Loucy (cell line): Measurements from ENCODE around the gene ZNF354B.

ENCODE experiments used
- H2AFZ ChIP-seq: fragments of 200-600 bp; sonication (generic); 2 replicates; pipeline ENCODE4 v1.6.0; 2016; ENCODE audit warnings: antibody characterized with exemption, mild to moderate bottlenecking, low read length, moderate library complexity
- H3F3A ChIP-seq: fragments of 200-600 bp; 2 replicates; pipeline ENCODE4 v1.6.0; 2016; ENCODE audit warnings: antibody characterized with exemption, low read depth, mild to moderate bottlenecking
- H3K27me3 ChIP-seq: fragments of 200-600 bp; sonication (generic); 2 replicates; pipeline ENCODE4 v1.6.1; 2014; ENCODE audit warnings: low read length, mild to moderate bottlenecking; ENCODE audit not compliant: insufficient read depth, poor library complexity, severe bottlenecking
- H3K36me3 ChIP-seq: fragments of 200-600 bp; sonication (generic); 2 replicates; pipeline ENCODE4 v1.6.1; 2016; ENCODE audit warnings: low read length; ENCODE audit not compliant: insufficient read depth
- H3K4me1 ChIP-seq: fragments of 200-600 bp; sonication (generic); 2 replicates; pipeline ENCODE4 v1.5.1; 2014; ENCODE audit warnings: low read length, mild to moderate bottlenecking; ENCODE audit not compliant: insufficient read depth, poor library complexity, severe bottlenecking
- H3K4me2 ChIP-seq: fragments of 200-600 bp; sonication (generic); 2 replicates; pipeline ENCODE4 v1.6.0; 2014; ENCODE audit warnings: antibody characterized with exemption, low read length, low read depth, mild to moderate bottlenecking; ENCODE audit not compliant: poor library complexity, severe bottlenecking
- H3K4me3 ChIP-seq: fragments of 200-600 bp; sonication (generic); 2 replicates; pipeline ENCODE4 v1.5.1; 2014; ENCODE audit warnings: low read length, mild to moderate bottlenecking, mixed read lengths; ENCODE audit not compliant: poor library complexity, severe bottlenecking
- H3K79me2 ChIP-seq: fragments of 200-600 bp; sonication (generic); 2 replicates; pipeline ENCODE4 v1.6.1; 2014; ENCODE audit warnings: low read length; ENCODE audit not compliant: insufficient read depth
- H3K9ac ChIP-seq: fragments of 200-600 bp; sonication (generic); 2 replicates; pipeline ENCODE4 v1.6.0; 2014; ENCODE audit warnings: mild to moderate bottlenecking, low read depth, low read length, moderate library complexity; ENCODE audit not compliant: poor library complexity, severe bottlenecking
- H3K9me2 ChIP-seq: fragments of 200-600 bp; sonication (generic); replicated peaks from 2 replicates; pipeline ENCODE4 v1.6.1; 2016; ENCODE audit warnings: low read depth, low read length, mixed read lengths
- H3K9me3 ChIP-seq: fragments of 200-600 bp; sonication (generic); 2 replicates; pipeline ENCODE4 v1.6.1; 2014; ENCODE audit warnings: mild to moderate bottlenecking, antibody characterized with exemption, low read length, low read depth; ENCODE audit not compliant: insufficient read depth
- H4K20me1 ChIP-seq: fragments of 200-600 bp; sonication (generic); 2 replicates; pipeline ENCODE4 v1.6.0; 2014; ENCODE audit warnings: antibody characterized with exemption, low read length, mild to moderate bottlenecking; ENCODE audit not compliant: insufficient read depth, poor library complexity, severe bottlenecking
- CTCF ChIP-seq: fragments of 200-600 bp; sonication (generic); conservative IDR thresholded peaks from 2 replicates; pipeline ENCODE4 v1.5.1; 2014; ENCODE audit warnings: mild to moderate bottlenecking, antibody characterized with exemption, low read length
- EZH2phosphoT487 ChIP-seq: fragments of 200-600 bp; IDR thresholded peaks from 2 replicates; pipeline ENCODE4 v1.6.1; 2018; ENCODE audit warnings: antibody characterized with exemption, mild to moderate bottlenecking, moderate library complexity, borderline replicate concordance

Gene ZNF354B

DNA sequence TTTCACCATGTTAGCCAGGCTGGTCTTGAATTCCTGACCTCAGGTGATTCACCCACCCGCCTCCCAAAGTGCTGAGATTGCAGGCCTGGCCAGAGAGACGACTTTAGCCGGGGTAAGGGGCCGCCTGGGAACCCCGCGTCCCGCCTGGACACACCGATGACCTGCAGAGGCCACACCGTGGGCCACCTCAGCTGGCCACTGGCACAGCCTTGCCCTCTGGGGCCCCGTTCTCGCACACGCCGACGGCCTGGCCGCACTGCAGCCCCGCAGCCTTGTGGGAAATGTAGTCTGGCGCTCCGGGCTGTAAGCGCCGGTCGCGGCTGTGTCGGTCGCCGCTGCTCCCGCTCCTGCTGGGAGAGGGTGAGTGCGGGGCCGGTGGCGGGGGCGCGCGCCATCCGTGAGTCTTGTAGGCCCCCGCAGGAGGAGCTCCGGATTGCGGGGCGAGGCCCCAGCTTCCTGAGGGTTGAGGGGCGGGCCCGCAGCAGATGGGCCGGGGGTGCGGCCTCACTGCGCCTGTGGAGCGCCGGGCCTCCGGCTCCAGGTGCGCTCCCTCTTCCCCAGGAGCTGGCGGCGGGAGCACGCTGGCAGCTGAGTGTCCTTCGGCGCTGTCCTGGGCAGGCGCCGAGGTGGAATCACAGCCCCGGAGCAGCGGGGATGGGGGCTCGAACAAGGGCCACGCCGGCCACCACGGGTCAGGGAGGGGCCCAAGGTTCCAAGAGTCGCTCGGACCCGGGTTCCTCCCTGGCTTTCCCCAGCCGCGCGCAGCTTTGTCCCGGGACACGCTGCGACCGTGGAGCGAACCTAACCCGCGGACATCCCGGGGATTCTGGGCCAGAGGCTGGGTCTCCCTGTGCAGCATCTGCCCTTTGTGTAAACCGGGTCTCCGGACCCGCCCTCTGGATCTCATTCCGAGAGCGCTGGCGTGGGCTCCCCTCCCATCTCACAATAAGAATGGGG lies 36.1 kb downstream of the ZNF354B start, which contains the start of gene ZFP2:
Gene ZFP2 (plus strand): TSS at position 299 of the 957 bp plus-strand sequence. CDS start 35,401 bp downstream, outside the sequence.
- H3K9ac ChIP-seq = no peak within 1 kb of the TSS
- no peaks in the 10 kb centered on the region for H4K20me1 ChIP-seq
- no peaks in the 10 kb centered on the region for H3K9me2 ChIP-seq
- no peak within 1 kb of the TSS for H3K4me2 ChIP-seq
- no peaks in the 10 kb centered on the region for H3K9me3 ChIP-seq
- no peaks in the 10 kb centered on the region for H3K79me2 ChIP-seq
- no peaks in the 10 kb centered on the region for H3K27me3 ChIP-seq
- no peak within 1 kb of the TSS for H3K4me3 ChIP-seq
- H3F3A ChIP-seq = no peaks in the 10 kb centered on the region
- H3K4me1 ChIP-seq = no peaks in the 10 kb centered on the region
- no peaks in the 10 kb centered on the region for H3K36me3 ChIP-seq
- H2AFZ ChIP-seq = no peak within 1 kb of the TSS
- TF ChIP-seq EZH2phosphoT487 (no peak), CTCF (no peak)

GRCh38 chr5:178899289-178899688 lies 39.5 kb downstream of the ZNF354B start:
- no peak overlapping the region for H2AFZ ChIP-seq
- H3K4me2 ChIP-seq = no peak overlapping the region
- H3K79me2 ChIP-seq = no peaks in the 10 kb centered on the region
- H3F3A ChIP-seq = no peaks in the 10 kb centered on the region
- no peaks in the 10 kb centered on the region for H3K4me1 ChIP-seq
- no peaks in the 10 kb centered on the region for H3K9me3 ChIP-seq
- H3K36me3 ChIP-seq = no peaks in the 10 kb centered on the region
- H3K9me2 ChIP-seq = no peaks in the 10 kb centered on the region
- no peaks in the 10 kb centered on the region for H3K27me3 ChIP-seq
- H3K9ac ChIP-seq = no peak overlapping the region
- no peak overlapping the region for H3K4me3 ChIP-seq
- TF ChIP-seq EZH2phosphoT487 (no peak), CTCF (no peak)
- no peaks in the 10 kb centered on the region for H4K20me1 ChIP-seq

GRCh38 chr5:178902849-178903248 lies 43.1 kb downstream of the ZNF354B start:
- TF ChIP-seq EZH2phosphoT487 = no peak
- no peak for TF ChIP-seq CTCF
- H3K36me3 ChIP-seq = no peaks in the 10 kb centered on the region
- H3K9me3 ChIP-seq = no peaks in the 10 kb centered on the region

More at GRCh38 chr5:178902849-178903248, 43.1 kb downstream of the ZNF354B start:
- Histone ChIP-seq H3K4me3 (no peak overlapping the region), H2AFZ (no peak overlapping the region), H4K20me1 (no peaks in the 10 kb centered on the region), H3K9ac (no peak overlapping the region), H3K4me1 (no peaks in the 10 kb centered on the region), H3K9me2 (no peaks in the 10 kb centered on the region), H3K79me2 (no peaks in the 10 kb centered on the region), H3F3A (no peaks in the 10 kb centered on the region), H3K27me3 (no peaks in the 10 kb centered on the region), H3K4me2 (no peak overlapping the region)
